SK-N-SH (cell line): ENCODE results near the gene RGS17.

ENCODE experiments used
- CTCF ChIP-seq: fragments of 200-600 bp; sonication (generic); IDR thresholded peaks from 2 replicates; pipeline ENCODE4 v1.6.1; 2017; ENCODE audit warnings: antibody characterized with exemption, mild to moderate bottlenecking, moderate library complexity
- FOXJ3 ChIP-seq: sonication (generic); formaldehyde crosslinking; IDR thresholded peaks from 2 replicates; pipeline ENCODE4 v1.5.1; 2020; ENCODE audit warnings: mild to moderate bottlenecking, missing genetic modification reagents
- NRF1 ChIP-seq: IDR thresholded peaks from 2 replicates; pipeline ENCODE4 v1.6.1; 2012; ENCODE audit warnings: low read depth, mild to moderate bottlenecking, low read length

- TF ChIP-seq FOXJ3 (CRISPR knock-in tag) (no peak), CTCF (no peak), NRF1 (no peak)
Measured at GRCh38 chr6:153062516-153062915, 68.6 kb downstream of the RGS17 start.
